Endothelial cell of umbilical vein (primary cell): Measurements from ENCODE around the gene DNAI7. TPM values are rescaled to one million over a fixed set of nuclear protein-coding genes. Genes with fewer than 3 reads are reported as not detected.

ENCODE experiments used
- BruUV-seq: library from RNA; stranded (reverse); fragments of 400-500 nt; replicated peaks from 2 replicates; lab custom pipeline; 2021; lab: Mats Ljungman, UMichigan
- CTCF ChIA-PET: fragments of 300-600, 350-600 bp; sonication (Branson Sonifier 250); formaldehyde crosslinking; loops from one replicate; lab custom pipeline; 2021; ENCODE audit warnings: antibody characterized with exemption, inconsistent platforms; lab: Charles Lee
- POLR2A ChIA-PET: fragments of 300-600, 350-600 bp; sonication (Branson Sonifier 250); formaldehyde crosslinking; loops from one replicate; lab custom pipeline; 2021; ENCODE audit warnings: antibody characterized with exemption, inconsistent platforms; lab: Charles Lee
- DNase-seq: peaks from one replicate; pipeline ENCODE4 v3.0.0-alpha.2; 2011; ENCODE audit warnings: low read depth, low spot score
- FAIRE-seq: peaks from 2 replicates; lab custom pipeline; 2011; peaks lifted over from hg19 to GRCh38; lab: Jason Lieb, UNC
- H2AFZ ChIP-seq: 2 replicates; pipeline ENCODE4 v1.6.0; 2012; ENCODE audit warnings: low read depth, low read length, control low read depth, inconsistent platforms
- H3K27ac ChIP-seq: 2 replicates; pipeline ENCODE4 v1.5.1; 2011; ENCODE audit warnings: low read depth, mild to moderate bottlenecking, control low read depth, low read length, moderate library complexity; ENCODE audit not compliant: insufficient read depth
- H3K27me3 ChIP-seq, 2 experiments: 2 replicates each; pipeline versions ENCODE4 v1.6.0 to v1.6.1; 2011; ENCODE audit warnings: low read length in 2 of 2, mixed read lengths in 1 of 2; ENCODE audit not compliant: control insufficient read depth in 2 of 2, insufficient read depth in 2 of 2
- H3K36me3 ChIP-seq, 2 experiments: 2 replicates in 1 of 2; 3 replicates in 1 of 2; pipeline ENCODE4 v1.5.1; 2011; ENCODE audit warnings: low read length in 2 of 2, mild to moderate bottlenecking in 1 of 2, moderate library complexity in 1 of 2; ENCODE audit not compliant: control insufficient read depth in 2 of 2, insufficient read depth in 2 of 2; ENCODE audit errors: extremely low read depth in 1 of 2
- H3K4me1 ChIP-seq: 3 replicates; pipeline ENCODE4 v1.5.1; 2011; ENCODE audit warnings: mild to moderate bottlenecking, low read length; ENCODE audit not compliant: control insufficient read depth, insufficient read depth; ENCODE audit errors: extremely low read depth
- H3K4me2 ChIP-seq: 2 replicates; pipeline ENCODE4 v1.6.1; 2011; ENCODE audit warnings: low read length, control low read depth, mixed read lengths; ENCODE audit not compliant: insufficient read depth
- H3K4me3 ChIP-seq, 3 experiments: fragments of 200-600 bp in 1 of 3; sonication (generic), shearing (Covaris generic) in 1 of 3; replicated peaks in 1 of 3; 2 replicates each; pipeline ENCODE4 v1.5.1; 2011 to 2016; ENCODE audit warnings: control low read depth in 3 of 3, low read length in 3 of 3, mild to moderate bottlenecking in 2 of 3, inconsistent platforms in 1 of 3, low read depth in 1 of 3, moderate library complexity in 1 of 3; ENCODE audit not compliant: insufficient read depth in 1 of 3
- H3K79me2 ChIP-seq: 2 replicates; pipeline ENCODE4 v1.6.0; 2012; ENCODE audit warnings: low read length, inconsistent platforms; ENCODE audit not compliant: control insufficient read depth, insufficient read depth
- H3K9ac ChIP-seq: replicated peaks from 2 replicates; pipeline ENCODE3; 2011; ENCODE audit warnings: low read length, control low read depth; ENCODE audit not compliant: insufficient read depth; ENCODE audit errors: extremely low read depth
- H3K9me1 ChIP-seq: replicated peaks from 3 replicates; pipeline ENCODE4 v1.6.0; 2011; ENCODE audit warnings: mild to moderate bottlenecking, low read length; ENCODE audit not compliant: control insufficient read depth, insufficient read depth; ENCODE audit errors: extremely low read depth
- H3K9me3 ChIP-seq: replicated peaks from 2 replicates; pipeline ENCODE4 v1.5.1; 2012; ENCODE audit warnings: low read length, inconsistent platforms; ENCODE audit not compliant: control insufficient read depth, insufficient read depth
- H4K20me1 ChIP-seq: replicated peaks from 2 replicates; pipeline ENCODE3; 2011; ENCODE audit warnings: mild to moderate bottlenecking, low read length; ENCODE audit not compliant: control insufficient read depth, insufficient read depth; ENCODE audit errors: extremely low read depth
- CTCF ChIP-seq, 2 donors: IDR thresholded peaks; 1 replicate in 1 of 2; 2 replicates in 1 of 2; pipeline ENCODE4 v1.5.1; 2011; ENCODE audit warnings: low read length in 2 of 2, mild to moderate bottlenecking in 2 of 2, moderate library complexity in 2 of 2, control low read depth in 1 of 2, inconsistent platforms in 1 of 2, low read depth in 1 of 2; ENCODE audit not compliant: insufficient read depth in 1 of 2; ENCODE audit errors: extremely low read depth in 1 of 2
- EZH2 ChIP-seq: IDR thresholded peaks from 2 replicates; pipeline ENCODE4 v1.6.1; 2012; ENCODE audit warnings: borderline replicate concordance, low read depth, mild to moderate bottlenecking, moderate library complexity, low read length, inconsistent platforms; ENCODE audit not compliant: severe bottlenecking
- FOS ChIP-seq: IDR thresholded peaks from 2 replicates; pipeline ENCODE4 v1.6.1; 2011; ENCODE audit warnings: mild to moderate bottlenecking, low read length, moderate library complexity, borderline replicate concordance; ENCODE audit not compliant: insufficient read depth
- GATA2 ChIP-seq: IDR thresholded peaks from 2 replicates; pipeline ENCODE4 v1.7.0; 2011; ENCODE audit warnings: low read depth, mild to moderate bottlenecking, moderate library complexity, mixed read lengths, low read length; ENCODE audit not compliant: insufficient read length, insufficient read depth
- JUN ChIP-seq: IDR thresholded peaks from 2 replicates; pipeline ENCODE4 v1.6.1; 2011; ENCODE audit warnings: borderline replicate concordance, low read depth; ENCODE audit not compliant: insufficient read length, insufficient read depth
- MAX ChIP-seq: IDR thresholded peaks from 2 replicates; pipeline ENCODE4 v1.6.1; 2011; ENCODE audit not compliant: insufficient read depth, insufficient read length
- MYC ChIP-seq: IDR thresholded peaks from one replicate; pipeline ENCODE4 v1.6.1; 2011; ENCODE audit warnings: mild to moderate bottlenecking, low read depth, low read length
- POLR2A ChIP-seq: IDR thresholded peaks from 2 replicates; pipeline ENCODE4 v1.6.1; 2012; ENCODE audit warnings: low read depth, mild to moderate bottlenecking, control low read depth, low read length
- POLR2AphosphoS5 ChIP-seq: IDR thresholded peaks from 2 replicates; pipeline ENCODE4 v1.6.1; 2012; ENCODE audit warnings: low read depth, mild to moderate bottlenecking, control low read depth, low read length, moderate library complexity; ENCODE audit not compliant: insufficient read depth
- dilution Hi-C: fragments of 300-500 bp; cut with MboI; formaldehyde crosslinking; loops from one replicate; pipeline ENCODE4 v1.15.0; 2019; ENCODE audit warnings: low sequenced_read_pairs; ENCODE audit not compliant: extremely low pct_ligation_motif_present
- intact Hi-C: fragments of 100-400 bp; cut with micrococcal nuclease; formaldehyde crosslinking; loops from one replicate; pipeline ENCODE4 v1.10.0; 2022
- polyA plus RNA-seq, 4 experiments: library from polyadenylated mRNA; depleted of rRNA in 3 of 4; stranded (reverse) in 3 of 4; unstranded in 1 of 4; fragments of >200 nt; gene quantifications; 2 replicates each; pipeline versions ENCODE4 v1.2.1 to v1.2.3, GENCODE V29; 2011 to 2012; ENCODE audit warnings: missing spikeins in 1 of 4
- total RNA-seq: library from RNA; stranded (reverse); gene quantifications from 2 replicates; pipeline ENCODE4 v1.2.3, GENCODE V29; 2021

DNAI7 gene
- total and polyA plus RNA-seq, 2 donors (not counting 3 experiments of a cell fraction or from before 2014, with no cell fraction given) = not detected

GRCh38 chr12:25079393-25079792, 115.6 kb downstream of the DNAI7 start:
- no peak overlapping the region for H3K4me2 ChIP-seq
- CTCF ChIA-PET = no interaction called here
- DNase-seq = no peak
- H3K4me3 ChIP-seq = no peak overlapping the region
- peaks cover 8% of the 10 kb centered on the region for H3K4me1 ChIP-seq
- no peaks in the 10 kb centered on the region for H3K36me3 ChIP-seq
- no peak overlapping the region for H3K9ac ChIP-seq
- POLR2A ChIA-PET = no interaction called here
- no peaks in the 10 kb centered on the region for H3K9me1 ChIP-seq
- H3K9me3 ChIP-seq = no peaks in the 10 kb centered on the region
- H3K79me2 ChIP-seq = no peaks in the 10 kb centered on the region
- TF ChIP-seq EZH2 (no peak), JUN (no peak), MYC (no peak), GATA2 (no peak), FOS (no peak), POLR2AphosphoS5 (no peak), POLR2A (no peak), CTCF (IDR thresholded peaks at IDR 0.05; ENCODE audit: extremely low read depth in 1 of 2, insufficient read depth in 1 of 2, low read depth in 1 of 2, low read length in 2 of 2) (no peak), MAX (no peak)
- no peak overlapping the region for H2AFZ ChIP-seq
- no TSS peak for BruUV-seq
- H3K27me3 ChIP-seq = no peaks in the 10 kb centered on the region
- no peak overlapping the region for H3K27ac ChIP-seq
- H4K20me1 ChIP-seq = no peaks in the 10 kb centered on the region
- FAIRE-seq = no peak
- dilution Hi-C loops (no loop called here), intact Hi-C loops (no loop called here)
